HG03354 (cell line): ENCODE data around the gene ZNF407.

ENCODE experiments used
- ATAC-seq: cut with Tn5 transposase; IDR thresholded peaks from one replicate; pipeline ENCODE4 v1.9.1; 2021; ENCODE audit warnings: mild to moderate bottlenecking; ENCODE audit not compliant: unreplicated experiment, poor library complexity, severe bottlenecking

ZNF407 gene

GRCh38 chr18:74714791-74715190 lies 117.1 kb downstream of the ZNF407 start:
- ATAC-seq: no peak

DNA sequence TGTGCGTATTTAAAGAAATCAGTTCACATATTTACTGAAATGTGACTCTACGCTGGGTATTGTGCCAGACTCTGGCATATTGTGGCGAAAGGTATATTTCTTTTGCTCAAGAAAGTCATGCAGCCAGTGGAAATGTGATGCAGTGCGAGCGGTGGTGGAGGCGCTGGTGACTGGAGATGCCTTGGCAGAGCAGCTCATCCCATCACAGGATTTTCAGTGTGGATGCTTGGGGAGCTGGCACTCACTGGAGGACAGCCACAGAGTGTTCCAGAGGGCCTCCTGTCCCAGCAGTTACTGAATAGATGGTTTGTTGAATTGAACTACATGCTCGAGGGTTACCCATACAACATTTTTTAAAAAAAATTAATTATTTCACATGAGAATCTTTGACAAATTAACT lies 117.6 kb downstream of the ZNF407 start:
- ATAC-seq: no peak

- ATAC-seq: no peak
These were observed 118.4 kb downstream of the ZNF407 start for GRCh38 chr18:74715865-74716712.

- no peak for ATAC-seq
These were observed 120.6 kb downstream of the ZNF407 start for GRCh38 chr18:74718312-74718711.

DNA sequence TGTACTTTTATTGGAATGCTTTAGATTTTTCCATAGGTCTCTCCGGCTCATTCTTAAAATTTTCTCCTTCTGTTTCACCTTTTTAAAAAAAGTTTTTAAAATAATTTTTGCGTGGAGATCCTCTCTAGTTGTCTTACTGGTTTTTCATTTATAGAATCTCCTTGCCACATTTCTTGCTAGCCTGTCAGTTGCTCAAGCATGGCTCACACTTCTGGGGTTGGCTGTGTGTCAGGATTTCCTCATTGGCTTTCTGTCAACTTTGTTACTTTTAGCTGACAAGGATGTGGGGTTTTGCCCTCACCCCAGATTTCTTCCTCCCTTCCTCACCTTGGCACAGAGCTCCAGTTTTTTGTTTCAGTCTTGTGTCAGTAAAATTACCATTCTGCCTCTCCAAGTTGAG lies 124.6 kb downstream of the ZNF407 start:
- no peak for ATAC-seq

DNA sequence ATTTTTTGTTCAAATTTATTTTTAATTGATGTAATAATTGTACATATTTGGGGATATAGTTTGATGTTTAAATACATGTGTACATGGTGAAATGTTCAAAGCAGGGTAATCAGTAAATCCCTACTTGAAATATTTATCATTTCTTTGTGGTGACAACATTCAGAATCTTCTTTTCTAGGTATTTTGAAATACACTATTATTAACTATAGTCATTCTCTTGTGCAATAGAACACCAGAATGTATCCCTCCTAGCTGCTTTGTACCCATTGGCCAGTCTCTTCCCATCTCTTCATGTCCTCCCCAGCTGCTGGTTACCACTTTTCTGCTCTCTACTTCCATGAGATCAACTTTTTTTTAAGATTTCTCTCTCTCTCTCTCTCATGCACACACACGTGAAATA lies 126.5 kb downstream of the ZNF407 start:
- no peak for ATAC-seq

DNA sequence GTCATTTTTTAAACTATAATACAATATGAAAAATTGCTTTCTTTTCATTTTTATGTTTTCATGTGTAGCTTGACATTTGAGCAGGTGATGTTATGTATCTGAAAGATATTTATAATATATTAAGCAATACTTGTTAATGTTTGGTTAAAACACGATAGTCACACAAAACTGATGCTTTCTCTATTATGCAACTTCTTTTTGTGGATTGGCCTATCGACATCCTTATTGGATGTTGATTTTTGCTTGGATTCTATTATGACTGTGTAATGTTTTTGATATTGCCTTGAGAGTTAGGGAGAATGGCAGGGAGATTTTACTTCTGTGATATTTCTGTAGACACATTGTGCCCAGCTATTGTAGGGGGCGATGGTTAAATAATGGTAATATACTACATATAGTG lies 128.0 kb downstream of the ZNF407 start:
- ATAC-seq: no peak

DNA sequence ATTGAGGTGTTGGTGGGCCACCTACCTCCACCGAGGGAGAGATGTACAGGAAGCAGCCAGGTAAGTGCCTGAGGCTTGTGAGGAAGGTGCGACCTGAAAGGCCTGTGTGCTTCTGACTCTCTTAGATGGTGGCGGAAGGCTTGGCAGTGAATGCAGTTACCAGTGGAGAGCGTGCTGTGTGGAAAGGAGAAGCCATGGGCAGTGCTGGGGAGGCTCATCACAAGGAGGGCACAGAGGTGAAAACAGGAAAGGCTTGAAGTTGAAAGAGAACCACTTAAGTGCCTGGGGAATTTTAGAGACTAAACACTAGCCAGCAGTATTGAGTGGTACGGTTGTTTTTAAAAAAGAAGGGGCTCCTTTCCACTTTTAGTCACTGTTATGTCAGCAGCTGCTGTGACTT lies 130.9 kb downstream of the ZNF407 start:
- no peak for ATAC-seq

DNA sequence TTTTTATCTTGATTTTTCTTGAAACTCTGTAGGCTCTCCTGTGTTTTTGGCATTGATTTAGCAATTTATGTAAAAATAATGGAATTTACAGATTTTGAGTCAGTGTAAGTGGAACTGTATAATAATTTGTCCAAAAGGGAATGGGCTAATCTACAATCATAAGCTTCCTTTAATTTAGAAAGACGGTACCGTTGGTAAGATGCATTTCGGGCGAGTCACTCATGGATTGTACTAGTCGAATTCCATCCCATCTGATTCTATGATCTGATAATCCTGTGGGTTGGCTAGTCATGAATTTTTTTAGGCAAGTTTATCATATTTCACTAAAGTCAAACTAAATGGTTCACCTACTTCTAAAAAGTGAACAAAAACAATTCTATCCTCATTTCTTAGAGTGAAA lies 133.4 kb downstream of the ZNF407 start:
- ATAC-seq: no peak

DNA sequence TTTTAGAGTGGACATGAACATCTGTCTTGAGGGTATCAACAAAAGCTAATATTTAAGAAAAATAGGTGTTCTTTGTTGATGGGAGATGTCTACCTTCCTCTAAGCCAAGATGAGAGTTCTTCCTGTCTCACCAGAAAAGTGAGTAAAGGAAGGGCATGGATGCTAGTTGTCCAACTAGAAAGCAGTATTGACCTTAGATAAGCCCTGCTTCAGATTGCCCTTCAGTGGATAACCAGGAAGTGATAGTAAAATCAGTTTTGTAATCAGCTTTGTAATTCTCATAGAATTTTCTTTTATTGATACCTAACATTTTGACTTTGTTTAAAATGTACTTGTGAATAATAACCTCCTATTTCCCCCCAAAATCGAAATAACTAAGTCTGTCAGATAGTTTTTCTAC lies 134.7 kb downstream of the ZNF407 start:
- ATAC-seq: no peak

DNA sequence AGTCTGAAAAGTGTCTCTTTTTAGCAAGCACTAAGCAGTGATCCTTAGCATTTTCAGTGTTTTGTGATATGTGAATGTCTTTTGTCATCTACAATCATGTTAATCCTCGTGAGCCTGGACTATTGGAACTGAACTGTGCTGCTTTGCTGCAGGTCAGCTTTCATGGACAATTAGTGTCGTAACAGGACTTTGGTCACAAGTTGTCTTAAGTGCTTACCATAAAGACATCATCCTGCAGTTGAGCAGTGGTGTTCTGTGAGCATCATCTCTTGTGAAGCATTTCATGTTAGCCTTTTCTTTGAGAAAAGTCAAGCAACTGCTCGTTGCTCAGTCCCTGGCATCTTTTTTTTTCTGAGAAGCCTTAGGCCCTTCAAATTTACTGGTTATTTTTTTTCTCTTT lies 135.9 kb downstream of the ZNF407 start:
- no peak for ATAC-seq

- ATAC-seq: no peak
These were observed 136.4 kb downstream of the ZNF407 start for GRCh38 chr18:74734013-74734444.

DNA sequence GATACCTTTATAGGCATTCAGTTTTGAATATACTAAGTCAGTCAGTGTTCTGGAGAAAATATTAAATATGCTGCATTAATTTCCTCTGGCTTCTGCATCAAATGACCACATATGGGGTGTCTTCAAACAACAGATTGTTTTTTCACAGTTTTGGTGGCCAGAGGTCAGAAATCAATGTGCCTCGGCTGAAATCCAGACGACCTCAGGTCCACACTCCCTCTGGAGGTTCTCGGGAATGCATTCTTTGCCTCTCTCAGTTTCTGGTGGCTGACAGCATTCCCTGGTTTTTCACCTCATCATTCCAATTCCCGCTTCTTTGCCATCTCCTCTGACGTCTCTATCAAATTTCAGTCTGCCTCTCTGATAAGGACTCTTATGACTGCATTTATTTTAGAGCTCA lies 142.3 kb downstream of the ZNF407 start:
- ATAC-seq: no peak

DNA sequence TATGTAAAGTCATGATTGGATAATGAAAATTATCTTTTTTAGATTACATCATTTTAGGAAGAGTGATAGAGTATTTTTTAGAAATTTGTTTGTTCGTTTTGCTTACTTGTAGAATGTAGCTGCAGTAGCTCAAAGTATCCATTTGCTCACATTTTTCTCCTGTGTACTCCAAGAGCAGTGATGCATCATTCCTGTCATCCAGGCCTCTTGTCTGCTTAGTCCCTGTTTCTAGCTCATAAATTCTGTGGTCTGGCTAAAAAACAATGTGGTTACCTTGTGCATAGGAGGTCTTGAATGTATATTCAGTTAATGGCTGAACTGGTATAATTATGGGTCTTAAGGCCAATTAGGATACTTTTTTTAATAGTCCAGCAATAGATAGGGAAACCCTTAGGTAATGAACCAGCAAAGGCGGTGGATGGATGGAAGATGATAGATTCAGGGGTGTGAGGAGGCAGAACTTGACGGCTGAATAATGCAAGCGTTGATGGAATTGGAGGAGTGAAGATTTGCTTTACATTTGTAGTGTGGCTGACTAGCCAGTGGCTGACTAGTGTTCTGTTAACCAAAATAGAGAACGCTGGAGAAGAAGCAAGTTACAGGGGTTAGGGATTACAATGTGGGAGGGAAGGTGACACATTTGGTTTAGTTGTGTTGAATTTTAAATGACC lies 145.0 kb downstream of the ZNF407 start:
- ATAC-seq: no peak

DNA sequence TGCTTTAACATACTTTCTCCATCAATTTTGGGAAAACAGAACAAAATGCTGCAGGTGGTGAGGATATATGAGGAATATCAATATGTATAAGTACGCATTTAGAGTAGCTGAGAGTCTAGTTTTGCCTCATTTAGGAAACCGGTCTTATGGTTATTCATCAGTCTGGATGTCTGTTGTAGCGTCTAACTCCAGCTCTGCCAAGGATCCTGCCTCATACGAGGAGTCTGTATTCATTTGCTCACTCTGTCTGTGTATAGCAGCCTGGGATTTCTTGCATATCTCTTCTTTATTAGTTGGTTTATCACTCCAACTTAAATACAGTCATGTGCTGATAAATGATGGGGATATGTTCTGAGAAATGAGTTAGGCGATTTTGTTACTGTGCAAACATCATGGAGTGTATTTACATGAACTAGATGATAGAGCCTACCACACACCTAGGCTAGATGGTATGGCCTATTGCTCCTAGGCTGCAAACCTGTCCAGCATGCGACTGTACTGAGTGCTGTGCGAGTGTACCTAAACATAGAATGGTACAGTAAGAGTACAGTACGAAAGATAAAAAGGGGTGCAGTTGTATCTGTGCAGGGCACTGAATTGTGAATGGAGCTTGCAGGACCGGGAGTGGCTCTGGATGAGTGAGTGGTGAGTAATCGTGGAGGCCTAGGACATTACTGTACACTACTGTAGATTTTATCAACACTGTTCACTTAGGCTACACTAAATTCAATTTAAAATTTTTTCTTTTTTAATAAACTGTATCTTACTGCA lies 148.1 kb downstream of the ZNF407 start:
- ATAC-seq: no peak

DNA sequence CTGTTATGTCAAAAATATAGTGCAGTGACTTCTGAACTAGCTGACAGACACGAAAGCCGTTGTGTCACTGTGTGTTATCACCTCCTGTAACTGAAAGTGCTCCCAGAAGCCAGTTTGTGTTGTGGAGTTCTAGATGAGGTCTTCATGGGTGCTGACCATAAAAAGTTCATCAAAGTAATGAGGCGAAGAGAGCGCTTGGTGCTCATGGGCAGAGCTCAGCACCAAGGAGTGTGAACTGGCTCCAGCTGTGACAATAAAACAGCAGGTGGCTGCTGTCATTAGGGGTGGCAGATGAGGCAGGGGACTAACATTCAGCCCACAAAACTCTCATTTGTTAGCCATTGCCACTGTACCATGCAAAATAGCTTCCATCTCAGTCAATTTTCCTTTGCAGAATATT lies 151.1 kb downstream of the ZNF407 start:
- ATAC-seq: no peak

GRCh38 chr18:74758995-74759394 lies 161.3 kb downstream of the ZNF407 start:
- no peak for ATAC-seq

GRCh38 chr18:74760026-74760425 lies 162.4 kb downstream of the ZNF407 start:
- no peak for ATAC-seq

DNA sequence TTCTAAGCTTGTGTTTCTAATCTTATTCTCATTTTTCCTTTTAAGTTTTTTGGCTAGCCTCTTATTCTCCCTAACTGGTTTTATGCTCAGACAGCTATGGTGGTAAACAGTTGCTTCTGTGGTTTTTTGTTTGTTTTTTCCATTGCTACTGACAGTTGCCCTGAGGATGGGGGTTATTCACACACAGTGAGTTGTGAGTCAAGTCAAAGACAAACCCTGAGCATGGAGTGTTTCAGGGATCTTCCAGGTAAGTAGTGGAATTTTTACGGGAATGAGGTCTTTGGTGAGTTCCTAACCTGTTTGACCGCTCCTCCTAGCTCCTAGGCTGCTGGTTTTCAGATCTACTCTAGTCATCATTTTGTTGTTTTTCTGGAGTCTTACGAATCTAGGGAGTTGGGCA lies 162.8 kb downstream of the ZNF407 start:
- ATAC-seq: no peak

DNA sequence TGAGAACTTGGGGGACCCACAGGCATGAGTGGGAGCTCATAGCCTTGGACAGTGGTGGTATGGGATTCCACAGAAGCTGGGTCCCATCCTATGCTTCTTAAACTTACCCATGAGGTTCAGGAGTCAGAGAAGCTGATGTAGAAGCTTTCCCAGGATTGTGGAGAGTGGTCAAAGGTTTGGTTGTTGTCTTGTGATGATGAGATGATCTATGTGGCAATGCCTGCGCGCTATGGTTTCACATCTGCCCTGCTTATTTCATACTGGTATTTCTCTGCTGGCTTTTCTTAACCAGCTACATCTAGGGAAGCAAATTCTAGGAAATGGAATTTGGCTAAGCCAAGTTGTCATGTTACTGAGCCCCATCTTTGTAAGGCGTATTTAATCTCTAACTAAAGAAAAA lies 168.6 kb downstream of the ZNF407 start:
- ATAC-seq: no peak

DNA sequence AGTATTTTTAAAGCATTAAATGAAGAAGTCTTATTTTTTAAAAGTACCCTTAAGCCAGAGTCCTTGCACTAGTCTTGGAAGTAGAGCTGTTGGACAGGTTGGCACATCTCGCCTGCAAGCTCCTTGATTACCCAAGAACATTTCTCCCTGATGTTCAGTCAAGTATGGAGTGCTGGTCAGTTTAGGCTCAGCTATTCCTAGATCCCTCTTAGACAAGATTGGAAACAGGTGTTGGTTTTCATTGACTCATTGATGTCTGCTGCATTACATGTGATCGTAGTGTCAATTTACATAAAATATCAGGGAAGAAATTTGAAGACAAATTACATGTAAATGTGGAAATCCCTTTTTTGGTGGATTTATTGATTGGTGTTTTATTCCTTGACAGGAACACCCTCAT lies 170.4 kb downstream of the ZNF407 start:
- ATAC-seq: no peak
